GM12878 (cell line): ENCODE results near the gene SRP72.

ENCODE experiments used
- BHLHE40 ChIP-seq, 2 experiments: fragments of 450-650 bp in 1 of 2; IDR thresholded peaks; 2 replicates each; pipeline ENCODE4 v1.6.1; 2011 to 2017; ENCODE audit warnings: low read depth in 2 of 2, borderline replicate concordance in 1 of 2, improper control_type of control experiment in 1 of 2, low read length in 1 of 2, mild to moderate bottlenecking in 1 of 2
- CTCF ChIP-seq, 3 experiments: IDR thresholded peaks in 2 of 3; conservative IDR thresholded peaks in 1 of 3; 2 replicates each; pipeline ENCODE4 v1.5.1; 2011; ENCODE audit warnings: low read depth in 3 of 3, low read length in 3 of 3, mild to moderate bottlenecking in 3 of 3, control low read depth in 2 of 3, moderate library complexity in 2 of 3, inconsistent platforms in 1 of 3, mixed read lengths in 1 of 3; ENCODE audit not compliant: control insufficient read depth in 2 of 3, insufficient read depth in 1 of 3; ENCODE audit errors: extremely low read depth in 1 of 3
- EP300 ChIP-seq, 2 experiments: fragments of 150-350 bp in 1 of 2; IDR thresholded peaks; 2 replicates each; pipeline ENCODE4 v1.6.1; 2011 to 2012; ENCODE audit warnings: low read depth in 2 of 2, low read length in 2 of 2, borderline replicate concordance in 1 of 2, improper control_type of control experiment in 1 of 2, inconsistent platforms in 1 of 2; ENCODE audit not compliant: control insufficient read depth in 1 of 2
- EZH2 ChIP-seq: IDR thresholded peaks from 2 replicates; pipeline ENCODE4 v1.6.1; 2012; ENCODE audit warnings: low read depth, mild to moderate bottlenecking, control low read depth, inconsistent platforms, low read length, borderline replicate concordance; ENCODE audit not compliant: control insufficient read depth
- NRF1 ChIP-seq: conservative IDR thresholded peaks from 2 replicates; pipeline ENCODE4 v1.6.1; 2011; ENCODE audit warnings: mild to moderate bottlenecking, low read depth, low read length, improper control_type of control experiment
- POLR2AphosphoS2 ChIP-seq: IDR thresholded peaks from 2 replicates; pipeline ENCODE4 v1.6.1; 2011; ENCODE audit warnings: low read depth, mild to moderate bottlenecking, low read length, improper control_type of control experiment, moderate library complexity
- RELA ChIP-seq: fragments of 450-650 bp; IDR thresholded peaks from 2 replicates; pipeline ENCODE4 v1.8.0; 2014; ENCODE audit warnings: borderline replicate concordance; ENCODE audit not compliant: partially characterized antibody
- TBL1XR1 ChIP-seq: IDR thresholded peaks from 2 replicates; pipeline ENCODE4 v1.6.1; 2012; ENCODE audit warnings: low read depth, low read length, improper control_type of control experiment
- YY1 ChIP-seq: IDR thresholded peaks from 2 replicates; pipeline ENCODE4 v1.6.1; 2011; ENCODE audit warnings: low read depth, mild to moderate bottlenecking, low read length
- TF ChIP-seq, protein P1 (sequence below): fragments of 450-650 bp; IDR thresholded peaks from 2 replicates; pipeline ENCODE4 v1.6.1; 2018; ENCODE audit warnings: mild to moderate bottlenecking, low read depth, moderate library complexity; ENCODE audit not compliant: partially characterized antibody

- no peak for TF ChIP-seq YY1
- TF ChIP-seq TBL1XR1: no peak
- TF ChIP-seq CTCF (IDR thresholded peaks at IDR 0.05 in 2 of 3, conservative IDR thresholded peaks at IDR 0.05 in 1 of 3; ENCODE audit: control insufficient read depth in 2 of 3, extremely low read depth in 1 of 3, insufficient read depth in 1 of 3, low read depth in 3 of 3, low read length in 3 of 3): no peak
- no peak for TF ChIP-seq EZH2
- TF ChIP-seq, protein P1, sequence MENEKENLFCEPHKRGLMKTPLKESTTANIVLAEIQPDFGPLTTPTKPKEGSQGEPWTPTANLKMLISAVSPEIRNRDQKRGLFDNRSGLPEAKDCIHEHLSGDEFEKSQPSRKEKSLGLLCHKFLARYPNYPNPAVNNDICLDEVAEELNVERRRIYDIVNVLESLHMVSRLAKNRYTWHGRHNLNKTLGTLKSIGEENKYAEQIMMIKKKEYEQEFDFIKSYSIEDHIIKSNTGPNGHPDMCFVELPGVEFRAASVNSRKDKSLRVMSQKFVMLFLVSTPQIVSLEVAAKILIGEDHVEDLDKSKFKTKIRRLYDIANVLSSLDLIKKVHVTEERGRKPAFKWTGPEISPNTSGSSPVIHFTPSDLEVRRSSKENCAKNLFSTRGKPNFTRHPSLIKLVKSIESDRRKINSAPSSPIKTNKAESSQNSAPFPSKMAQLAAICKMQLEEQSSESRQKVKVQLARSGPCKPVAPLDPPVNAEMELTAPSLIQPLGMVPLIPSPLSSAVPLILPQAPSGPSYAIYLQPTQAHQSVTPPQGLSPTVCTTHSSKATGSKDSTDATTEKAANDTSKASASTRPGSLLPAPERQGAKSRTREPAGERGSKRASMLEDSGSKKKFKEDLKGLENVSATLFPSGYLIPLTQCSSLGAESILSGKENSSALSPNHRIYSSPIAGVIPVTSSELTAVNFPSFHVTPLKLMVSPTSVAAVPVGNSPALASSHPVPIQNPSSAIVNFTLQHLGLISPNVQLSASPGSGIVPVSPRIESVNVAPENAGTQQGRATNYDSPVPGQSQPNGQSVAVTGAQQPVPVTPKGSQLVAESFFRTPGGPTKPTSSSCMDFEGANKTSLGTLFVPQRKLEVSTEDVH: no peak
- no peak for TF ChIP-seq NRF1
- no peak for TF ChIP-seq BHLHE40 (IDR thresholded peaks at IDR 0.05; ENCODE audit: borderline replicate concordance in 1 of 2, low read depth in 2 of 2, low read length in 1 of 2)
- no peak for TF ChIP-seq EP300 (IDR thresholded peaks at IDR 0.05; ENCODE audit: borderline replicate concordance in 1 of 2, control insufficient read depth in 1 of 2, low read depth in 2 of 2, low read length in 2 of 2)
- TF ChIP-seq POLR2AphosphoS2: no peak
- TF ChIP-seq RELA: no peak
Observed at GRCh38 chr4:56477192-56477702, 9.8 kb downstream of the SRP72 start.
